ENCODE results near the gene EIF5AL1.

GRCh38 chr10:79479283-79479909, 32.9 kb upstream of the EIF5AL1 start:
- TF ChIP-seq USF1 (IDR thresholded peaks at IDR 0.05; ENCODE audit: borderline replicate concordance, extremely low read length, insufficient read depth, low read depth, low read length) (no peak), REST (IDR thresholded peaks at IDR 0.05; ENCODE audit: low read depth, low read length) (no peak)
